Uterus (tissue), 2 donors: Measurements from ENCODE around the gene AOC3.

ENCODE experiments used
- CTCF ChIP-seq, 4 experiments: fragments of 200-600 bp in 2 of 4; fragments of 450-650 bp in 2 of 4; sonication (generic) in 2 of 4; IDR thresholded peaks; one replicate each; pipeline ENCODE4 v1.5.1; 2016 to 2019; ENCODE audit warnings: antibody characterized with exemption in 4 of 4, mild to moderate bottlenecking in 2 of 4, moderate library complexity in 1 of 4
- POLR2A ChIP-seq, 2 donors: fragments of 450-650 bp; IDR thresholded peaks; one replicate each; pipeline ENCODE4 v1.6.1; 2016; ENCODE audit warnings: antibody characterized with exemption in 2 of 2, mild to moderate bottlenecking in 1 of 2, moderate library complexity in 1 of 2

GRCh38 chr17:42879596-42879985, 28.6 kb downstream of the AOC3 start:
- TF ChIP-seq CTCF (IDR thresholded peaks at IDR 0.05): no peak
- TF ChIP-seq POLR2A (IDR thresholded peaks at IDR 0.05): no peak
